ENCODE measurements around the gene MEGF11.

Gene MEGF11

DNA sequence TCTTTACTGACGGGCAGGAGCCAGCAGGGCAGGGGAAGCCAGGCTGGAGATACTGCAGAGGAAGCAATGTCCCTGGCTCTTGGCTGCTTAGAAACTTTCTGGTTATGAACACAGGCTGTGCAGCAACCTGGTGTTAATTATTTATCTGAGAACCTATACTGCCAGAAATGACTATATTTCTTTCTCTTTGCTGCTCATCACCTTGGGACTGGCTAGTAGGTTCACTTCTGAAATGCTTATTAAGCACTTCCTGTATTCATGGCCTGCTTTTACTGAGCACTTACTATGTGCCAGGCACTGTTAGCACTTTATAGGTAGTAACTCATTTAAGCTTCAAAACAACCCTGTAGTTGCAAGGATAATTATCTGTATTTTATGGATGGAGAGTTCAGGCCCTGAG is 326.7 kb downstream of the MEGF11 start:
- peak; percentile 92 for TF ChIP-seq ZNF664 (tag by site-specific recombination; IDR thresholded peaks at IDR 0.05)
- TF ChIP-seq ZNF221 (tag by site-specific recombination; IDR thresholded peaks at IDR 0.05; ENCODE audit: borderline replicate concordance), result no peak
- POLR2A ChIA-PET, result no interaction called here
- CTCF ChIA-PET, result interaction anchor here (1.2 kb wide), 1 partner anchor 289 kb away, joined by 3 read pairs; no protein-coding TSS in a partner anchor

DNA sequence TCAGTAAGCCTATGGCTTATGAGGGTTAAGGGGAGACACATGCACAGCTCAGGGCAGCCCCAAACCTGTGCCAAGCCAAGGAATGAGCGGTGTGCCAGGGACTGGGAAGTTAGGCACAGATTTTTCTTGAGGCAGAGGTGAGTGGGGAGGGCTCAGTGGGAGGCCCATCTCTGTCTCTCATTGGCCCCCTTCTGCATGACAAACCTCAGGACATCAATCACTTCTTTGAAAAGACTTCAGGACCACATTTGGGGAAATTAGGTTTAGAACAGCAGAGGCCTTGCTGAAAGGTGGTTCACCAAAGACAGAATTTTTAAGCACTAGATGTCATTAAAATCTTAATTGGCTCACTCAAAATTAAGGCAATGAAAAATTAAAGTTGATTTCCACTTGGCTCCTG is 327.1 kb downstream of the MEGF11 start:
- Histone ChIP-seq H3K4me1 (ENCODE audit: control insufficient read depth, insufficient read depth, low read length) (no peaks in the 10 kb centered on the region), H3K27ac (ENCODE audit: extremely low read depth, low read depth, low read length) (no peak overlapping the region), H3K9me3 (ENCODE audit: control insufficient read depth, insufficient read depth, low read depth, low read length) (no peaks in the 10 kb centered on the region), H3K36me3 (ENCODE audit: control insufficient read depth in 2 of 2, insufficient read depth in 1 of 2, low read length in 2 of 2) (no peaks in the 10 kb centered on the region), H3K4me3 (ENCODE audit: low read depth, low read length) (no peak overlapping the region)
- CTCF ChIA-PET, result no interaction called here
- POLR2A ChIA-PET, result no interaction called here
- TF ChIP-seq GFI1B (tag by site-specific recombination; IDR thresholded peaks at IDR 0.05), result no peak
- no peak for TF ChIP-seq ZNF776 (tag by site-specific recombination; IDR thresholded peaks at IDR 0.05; ENCODE audit: borderline replicate concordance)
- no peak for TF ChIP-seq MYNN (tag by site-specific recombination; IDR thresholded peaks at IDR 0.05; ENCODE audit: borderline replicate concordance)
- no peak for TF ChIP-seq ZNF221 (tag by site-specific recombination; IDR thresholded peaks at IDR 0.05; ENCODE audit: borderline replicate concordance)
- no peak for TF ChIP-seq ZNF248 (tag by site-specific recombination; IDR thresholded peaks at IDR 0.05)
- TF ChIP-seq, protein P1, sequence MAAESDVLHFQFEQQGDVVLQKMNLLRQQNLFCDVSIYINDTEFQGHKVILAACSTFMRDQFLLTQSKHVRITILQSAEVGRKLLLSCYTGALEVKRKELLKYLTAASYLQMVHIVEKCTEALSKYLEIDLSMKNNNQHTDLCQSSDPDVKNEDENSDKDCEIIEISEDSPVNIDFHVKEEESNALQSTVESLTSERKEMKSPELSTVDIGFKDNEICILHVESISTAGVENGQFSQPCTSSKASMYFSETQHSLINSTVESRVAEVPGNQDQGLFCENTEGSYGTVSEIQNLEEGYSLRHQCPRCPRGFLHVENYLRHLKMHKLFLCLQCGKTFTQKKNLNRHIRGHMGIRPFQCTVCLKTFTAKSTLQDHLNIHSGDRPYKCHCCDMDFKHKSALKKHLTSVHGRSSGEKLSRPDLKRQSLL (tag by site-specific recombination; IDR thresholded peaks at IDR 0.05), result no peak
- TF ChIP-seq ZBTB1 (tag by site-specific recombination; IDR thresholded peaks at IDR 0.05), result no peak
- no peak for TF ChIP-seq ZSCAN23 (tag by site-specific recombination; IDR thresholded peaks at IDR 0.05)
- no peak for TF ChIP-seq ZNF174 (tag by site-specific recombination; IDR thresholded peaks at IDR 0.05)
- no peak for TF ChIP-seq ZNF239 (tag by site-specific recombination; IDR thresholded peaks at IDR 0.05)
- TF ChIP-seq ZNF548 (tag by site-specific recombination; IDR thresholded peaks at IDR 0.05), result no peak
- TF ChIP-seq GLIS2 (tag by site-specific recombination; IDR thresholded peaks at IDR 0.05), result no peak
- TF ChIP-seq ZNF670 (tag by site-specific recombination; IDR thresholded peaks at IDR 0.05; ENCODE audit: low read depth), result no peak
- TF ChIP-seq ZNF138 (tag by site-specific recombination; IDR thresholded peaks at IDR 0.05; ENCODE audit: borderline replicate concordance), result no peak

More for the DNA sequence above, 326.7 kb downstream of the MEGF11 start:
- no peaks in the 10 kb centered on the region for H3K36me3 ChIP-seq (ENCODE audit: control insufficient read depth in 2 of 2, insufficient read depth in 1 of 2, low read length in 2 of 2)
- H3K27ac ChIP-seq (ENCODE audit: extremely low read depth, low read depth, low read length), result no peak overlapping the region
- no peaks in the 10 kb centered on the region for H3K4me1 ChIP-seq (ENCODE audit: control insufficient read depth, insufficient read depth, low read length)
- H3K9me3 ChIP-seq (ENCODE audit: control insufficient read depth, insufficient read depth, low read depth, low read length), result no peaks in the 10 kb centered on the region
- no peak overlapping the region for H3K4me3 ChIP-seq (ENCODE audit: low read depth, low read length)

DNA sequence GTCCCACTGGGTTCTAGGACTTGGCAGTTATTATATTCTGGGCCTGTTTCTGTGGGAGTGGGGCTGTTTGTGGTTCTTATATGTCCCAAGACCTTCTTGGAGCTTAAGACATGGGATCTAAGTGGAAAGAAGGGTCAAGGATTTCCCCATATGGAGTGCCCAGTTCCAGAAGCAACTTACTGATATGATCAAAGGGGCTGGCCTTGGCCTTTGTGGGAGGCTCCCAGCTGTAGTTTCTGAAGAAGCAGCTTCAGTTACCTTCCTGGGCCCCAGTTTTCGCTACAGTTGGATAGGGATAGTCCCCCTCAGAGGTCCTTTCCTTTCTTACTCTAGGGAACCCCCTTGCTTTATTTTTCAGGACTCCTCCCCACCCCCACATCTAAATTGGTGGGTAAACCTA is 328.2 kb downstream of the MEGF11 start:
- TF ChIP-seq, protein P2, sequence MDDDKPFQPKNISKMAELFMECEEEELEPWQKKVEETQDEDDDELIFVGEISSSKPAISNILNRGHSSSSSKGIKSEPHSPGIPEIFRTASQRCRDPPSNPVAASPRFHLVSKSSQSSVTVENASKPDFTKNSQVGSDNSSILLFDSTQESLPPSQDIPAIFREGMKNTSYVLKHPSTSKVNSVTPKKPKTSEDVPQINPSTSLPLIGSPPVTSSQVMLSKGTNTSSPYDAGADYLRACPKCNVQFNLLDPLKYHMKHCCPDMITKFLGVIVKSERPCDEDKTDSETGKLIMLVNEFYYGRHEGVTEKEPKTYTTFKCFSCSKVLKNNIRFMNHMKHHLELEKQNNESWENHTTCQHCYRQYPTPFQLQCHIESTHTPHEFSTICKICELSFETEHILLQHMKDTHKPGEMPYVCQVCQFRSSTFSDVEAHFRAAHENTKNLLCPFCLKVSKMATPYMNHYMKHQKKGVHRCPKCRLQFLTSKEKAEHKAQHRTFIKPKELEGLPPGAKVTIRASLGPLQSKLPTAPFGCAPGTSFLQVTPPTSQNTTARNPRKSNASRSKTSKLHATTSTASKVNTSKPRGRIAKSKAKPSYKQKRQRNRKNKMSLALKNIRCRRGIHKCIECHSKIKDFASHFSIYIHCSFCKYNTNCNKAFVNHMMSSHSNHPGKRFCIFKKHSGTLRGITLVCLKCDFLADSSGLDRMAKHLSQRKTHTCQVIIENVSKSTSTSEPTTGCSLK (tag by site-specific recombination; IDR thresholded peaks at IDR 0.05), result no peak
- TF ChIP-seq IKZF3 (tag by site-specific recombination; IDR thresholded peaks at IDR 0.05) (no peak), ZBTB48 (tag by site-specific recombination; IDR thresholded peaks at IDR 0.05) (no peak), ZNF140 (tag by site-specific recombination; IDR thresholded peaks at IDR 0.05) (no peak), SP2 (tag by site-specific recombination; IDR thresholded peaks at IDR 0.05) (no peak), ZNF776 (tag by site-specific recombination; IDR thresholded peaks at IDR 0.05; ENCODE audit: borderline replicate concordance) (no peak), SP7 (tag by site-specific recombination; IDR thresholded peaks at IDR 0.05) (no peak), ZNF521 (tag by site-specific recombination; IDR thresholded peaks at IDR 0.05) (no peak), MEIS1 (CRISPR knock-in tag; IDR thresholded peaks at IDR 0.05; ENCODE audit: borderline replicate concordance) (no peak), ZNF426 (tag by site-specific recombination; IDR thresholded peaks at IDR 0.05) (no peak), ZNF548 (tag by site-specific recombination; IDR thresholded peaks at IDR 0.05) (no peak)
- TF ChIP-seq, protein P3, sequence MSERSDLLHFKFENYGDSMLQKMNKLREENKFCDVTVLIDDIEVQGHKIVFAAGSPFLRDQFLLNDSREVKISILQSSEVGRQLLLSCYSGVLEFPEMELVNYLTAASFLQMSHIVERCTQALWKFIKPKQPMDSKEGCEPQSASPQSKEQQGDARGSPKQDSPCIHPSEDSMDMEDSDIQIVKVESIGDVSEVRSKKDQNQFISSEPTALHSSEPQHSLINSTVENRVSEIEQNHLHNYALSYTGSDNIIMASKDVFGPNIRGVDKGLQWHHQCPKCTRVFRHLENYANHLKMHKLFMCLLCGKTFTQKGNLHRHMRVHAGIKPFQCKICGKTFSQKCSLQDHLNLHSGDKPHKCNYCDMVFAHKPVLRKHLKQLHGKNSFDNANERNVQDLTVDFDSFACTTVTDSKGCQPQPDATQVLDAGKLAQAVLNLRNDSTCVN (tag by site-specific recombination; optimal IDR thresholded peaks at IDR 0.05), result no peak
- H3K4me3 ChIP-seq (ENCODE audit: low read depth, low read length), result no peak overlapping the region
- H3K27ac ChIP-seq (ENCODE audit: extremely low read depth, low read depth, low read length), result no peak overlapping the region
- H3K4me1 ChIP-seq (ENCODE audit: control insufficient read depth, insufficient read depth, low read length), result no peaks in the 10 kb centered on the region
- no peaks in the 10 kb centered on the region for H3K9me3 ChIP-seq (ENCODE audit: control insufficient read depth, insufficient read depth, low read depth, low read length)
- CTCF ChIA-PET, result no interaction called here
- POLR2A ChIA-PET, result no interaction called here
- no peaks in the 10 kb centered on the region for H3K36me3 ChIP-seq (ENCODE audit: control insufficient read depth in 2 of 2, insufficient read depth in 1 of 2, low read length in 2 of 2)
